Frontal cortex (tissue), 4 donors: Measurements from ENCODE around the gene PKN3. TPM values are rescaled to one million over a fixed set of nuclear protein-coding genes. Genes with fewer than 3 reads are reported as not detected.

Source experiments
- DNase-seq, 2 donors: peaks; one replicate each; pipeline ENCODE4 v3.0.0; 2012; ENCODE audit warnings: low spot score in 2 of 2
- FAIRE-seq: peaks from 2 replicates; lab custom pipeline; 2012; peaks lifted over from hg19 to GRCh38; lab: Jason Lieb, UNC
- total RNA-seq: library from RNA; depleted of rRNA; stranded (reverse); fragments of >200 nt; gene quantifications from one replicate; pipeline ENCODE4 v1.2.3, GENCODE V29; 2014
- donor health status: control.
- donor health status: control.
- donor health status: control.

PKN3 gene
- total RNA-seq, 1 donor from 2014 or later: 0.41 TPM

GRCh38 chr9:128713941-128714573 is 11.8 kb downstream of the PKN3 start:
- DNase-seq (no peak), FAIRE-seq (no peak)

GRCh38 chr9:128714586-128715435 is 12.5 kb downstream of the PKN3 start:
- DNase-seq: no peak
- FAIRE-seq: no peak

- FAIRE-seq: no peak
- no peak for DNase-seq
Observed at GRCh38 chr9:128715436-128715750, 13.1 kb downstream of the PKN3 start.

- FAIRE-seq (no peak), DNase-seq (no peak)
Observed at GRCh38 chr9:128716581-128717254, 14.4 kb downstream of the PKN3 start.

- no peak for FAIRE-seq
- DNase-seq: no peak
Observed at GRCh38 chr9:128718047-128718446, 15.7 kb downstream of the PKN3 start.

- no peak for FAIRE-seq
- DNase-seq: no peak
Observed at GRCh38 chr9:128718475-128718874, 16.2 kb downstream of the PKN3 start.

- FAIRE-seq (no peak), DNase-seq (no peak)
Observed at GRCh38 chr9:128719919-128720605, 17.8 kb downstream of the PKN3 start.

GRCh38 chr9:128720841-128721486 is 18.7 kb downstream of the PKN3 start:
- DNase-seq (no peak), FAIRE-seq (no peak)

- no peak for FAIRE-seq
- no peak for DNase-seq
Observed at GRCh38 chr9:128721487-128722010, 19.2 kb downstream of the PKN3 start.

GRCh38 chr9:128722380-128723351 is 20.4 kb downstream of the PKN3 start:
- FAIRE-seq (no peak), DNase-seq (no peak)

- DNase-seq: no peak
- no peak for FAIRE-seq
Observed at GRCh38 chr9:128723352-128723865, 21.1 kb downstream of the PKN3 start.

GRCh38 chr9:128723866-128724743 is 21.8 kb downstream of the PKN3 start, which contains the start of gene ZDHHC12:
TSS of gene ZDHHC12 (minus strand) at chr9:128724127. CDS start at chr9:128724093, 34 bp downstream.
- FAIRE-seq (no peak), DNase-seq (peak; percentile 98 to 99)

GRCh38 chr9:128724744-128725211 is 22.5 kb downstream of the PKN3 start:
- FAIRE-seq (no peak), DNase-seq (peak; percentile 48 to 67)

GRCh38 chr9:128727640-128728248 is 25.4 kb downstream of the PKN3 start:
- no peak for FAIRE-seq
- DNase-seq: no peak

GRCh38 chr9:128728298-128728697 is 26.0 kb downstream of the PKN3 start:
- DNase-seq (no peak), FAIRE-seq (no peak)

GRCh38 chr9:128729302-128729701 is 27.0 kb downstream of the PKN3 start:
- DNase-seq: no peak

More at GRCh38 chr9:128729302-128729701, 27.0 kb downstream of the PKN3 start:
- FAIRE-seq: no peak
